SK-N-MC (cell line): ENCODE results near the gene OR5K2.

Experiments
- EZH2 ChIP-seq: fragments of 200-600 bp; sonication (generic); IDR thresholded peaks from one replicate; pipeline ENCODE4 v1.6.1; 2017; ENCODE audit warnings: antibody characterized with exemption
- POLR2AphosphoS5 ChIP-seq: IDR thresholded peaks from 2 replicates; pipeline ENCODE4 v1.6.1; 2012; ENCODE audit warnings: mild to moderate bottlenecking, low read depth, low read length, borderline replicate concordance

DNA sequence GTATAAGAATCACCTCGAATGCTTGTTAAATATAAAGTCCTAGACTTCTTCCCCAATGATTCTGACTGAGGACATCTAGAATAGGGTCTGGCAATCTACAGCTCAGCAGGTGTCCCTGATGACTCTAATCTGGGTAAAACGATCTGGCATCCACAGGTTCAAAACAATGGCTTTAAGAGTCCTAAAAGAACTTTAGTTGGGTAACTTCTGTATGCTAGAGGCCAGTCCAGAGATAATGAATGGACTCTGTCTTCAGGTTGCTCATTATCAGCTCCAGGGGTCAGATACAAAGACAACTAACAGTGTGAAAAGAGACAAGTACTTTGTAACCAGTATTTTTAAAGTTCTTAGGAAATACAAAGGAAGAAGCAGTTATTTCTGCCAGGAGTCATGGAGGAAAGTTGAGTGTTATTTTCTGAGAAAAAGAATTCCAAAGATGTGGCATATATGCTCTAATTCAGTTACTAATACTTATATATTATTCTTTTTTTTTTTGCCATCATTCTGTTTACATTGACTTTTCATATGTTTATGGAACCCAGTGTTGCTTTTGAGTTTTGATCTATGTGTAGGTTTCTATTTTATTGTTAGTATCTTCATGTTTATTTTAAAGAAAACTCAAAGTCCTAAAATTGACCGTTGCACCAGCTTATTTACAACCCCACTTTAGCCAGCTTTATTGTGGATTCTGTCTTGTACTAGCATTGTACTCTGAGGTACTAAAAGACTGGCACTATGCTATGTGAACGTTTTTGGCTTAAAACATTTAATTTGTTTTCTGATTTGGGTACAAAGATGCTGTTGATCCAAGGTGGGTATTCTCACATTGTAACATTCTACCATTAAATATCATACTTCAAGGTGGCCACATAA lies 31.2 kb downstream of the OR5K2 start:
- TF ChIP-seq POLR2AphosphoS5 (no peak), EZH2 (no peak)
